Endometrium (tissue), 2 donors: Measurements from ENCODE around the gene FGD6.
A peak's percentile ranks its signal among the peaks of the same experiment; 100 is the strongest.

Experiments
- FAIRE-seq: peaks from 2 replicates; lab custom pipeline; 2012; peaks lifted over from hg19 to GRCh38; lab: Jason Lieb, UNC
- donor health status: control.
- donor health status: control.

The FGD6 gene

DNA sequence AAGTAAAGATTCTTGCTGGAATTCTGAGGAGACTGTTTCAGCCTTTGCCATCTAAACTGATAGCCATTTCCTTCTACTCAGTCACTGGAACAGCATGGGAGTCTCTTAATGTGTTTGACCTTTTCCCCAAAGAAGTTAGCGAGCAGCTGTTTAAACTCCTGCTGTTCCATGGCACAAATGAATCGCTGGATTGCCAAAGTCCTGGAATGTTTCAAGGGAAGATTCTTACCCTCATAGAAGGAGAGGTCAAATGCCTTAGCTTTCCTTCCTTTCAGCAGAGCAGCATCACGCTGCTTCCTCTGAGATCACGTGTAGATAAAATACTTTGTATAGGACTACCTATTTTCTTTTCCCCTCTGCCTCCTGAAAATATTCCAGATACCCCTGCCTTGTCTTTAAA is 133.3 kb downstream of the FGD6 start:
- FAIRE-seq: peak; percentile 78

DNA sequence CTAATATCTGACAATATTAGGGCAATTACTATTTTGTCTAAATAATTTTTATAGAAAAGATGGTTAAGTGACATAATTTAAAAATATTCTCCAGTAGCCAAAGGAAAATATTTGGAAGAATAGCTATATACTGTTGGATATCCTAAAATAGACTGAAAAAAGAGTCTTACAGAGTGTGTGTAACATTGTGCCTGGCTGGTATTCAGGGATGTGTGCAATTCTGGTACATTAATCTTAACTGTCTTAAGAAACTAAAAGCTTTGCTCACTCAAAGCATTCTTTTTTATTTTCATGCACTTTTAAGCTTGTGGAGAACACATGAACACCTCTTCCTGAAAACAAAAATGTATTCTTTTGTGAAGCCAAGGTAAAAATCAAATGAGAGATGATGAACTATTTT is 133.8 kb downstream of the FGD6 start:
- FAIRE-seq: no peak

DNA sequence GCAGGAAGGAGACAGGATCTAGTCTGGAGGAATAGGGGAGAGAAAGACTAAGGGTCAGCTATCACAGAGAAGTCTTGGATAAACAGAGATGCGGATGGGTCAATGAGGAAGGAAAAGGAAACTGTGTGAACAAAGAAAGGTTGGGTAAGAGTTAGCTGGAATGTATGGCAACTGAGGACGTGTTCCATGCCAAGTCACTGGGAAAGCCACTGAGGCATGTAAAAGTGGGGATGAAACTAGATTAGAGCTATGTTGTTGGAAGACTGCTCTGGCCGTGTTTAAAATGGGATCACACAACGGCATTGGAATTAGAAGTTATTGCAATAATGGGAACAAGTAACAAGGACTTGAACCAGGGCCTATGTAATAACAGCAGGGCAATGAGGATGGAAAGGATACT is 139.9 kb downstream of the FGD6 start:
- FAIRE-seq: no peak

DNA sequence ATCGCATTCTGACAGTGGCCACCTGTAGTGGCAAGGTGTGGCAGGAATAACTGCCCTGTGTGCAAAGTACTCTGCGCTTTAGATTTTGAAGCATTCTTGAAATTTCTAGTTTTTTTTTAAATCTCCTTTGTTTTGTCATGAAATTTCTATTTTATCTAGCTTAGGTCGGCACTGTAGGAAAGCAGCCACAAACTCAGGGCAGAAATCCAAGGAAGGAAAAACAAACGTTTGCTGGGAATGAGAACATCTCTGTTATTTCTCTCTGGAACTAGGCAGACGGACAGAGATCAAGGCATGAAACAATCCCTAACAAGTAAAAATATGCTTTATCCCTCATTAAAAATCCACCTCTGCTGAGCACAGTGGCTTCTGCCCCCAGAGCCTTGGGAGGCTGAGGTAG is 142.5 kb downstream of the FGD6 start:
- FAIRE-seq: no peak

DNA sequence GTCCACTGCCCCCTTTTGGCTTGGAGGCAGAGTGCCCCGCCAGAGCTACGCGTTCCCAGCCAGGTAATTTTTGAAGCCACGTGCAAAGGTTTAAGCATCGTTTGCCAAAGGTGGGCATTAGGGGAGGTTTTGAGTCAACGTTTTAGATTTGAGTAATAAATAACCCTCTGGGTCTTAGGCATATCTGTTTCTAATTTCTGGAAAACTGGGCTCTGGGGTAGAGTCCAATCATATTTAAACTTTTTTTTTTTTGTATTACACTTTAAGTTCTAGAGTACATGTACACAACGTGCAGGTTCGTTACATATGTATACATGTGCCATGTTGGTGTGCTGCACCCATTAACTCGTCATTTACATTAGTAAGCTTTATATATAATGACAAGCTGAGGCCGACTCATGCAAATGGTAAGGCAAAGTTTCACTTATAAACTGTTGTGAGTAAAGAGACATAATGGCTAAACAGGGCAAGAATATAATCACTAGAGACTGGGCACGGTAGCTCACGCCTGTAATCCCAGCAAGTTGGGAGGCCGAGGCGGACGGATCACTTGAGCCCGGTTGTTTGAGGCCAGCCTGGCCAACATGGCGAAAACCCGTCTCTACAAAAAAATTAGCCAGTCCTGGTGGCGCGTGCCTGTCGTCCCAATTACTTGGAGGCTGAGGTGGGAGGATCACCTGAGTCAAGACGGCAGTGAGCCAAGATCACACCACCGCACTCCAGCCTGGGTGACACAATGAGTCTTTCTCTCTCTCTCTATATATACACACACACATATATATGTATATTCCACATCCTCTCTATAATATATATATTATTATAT is 143.4 kb downstream of the FGD6 start:
- peak; percentile 84 for FAIRE-seq

DNA sequence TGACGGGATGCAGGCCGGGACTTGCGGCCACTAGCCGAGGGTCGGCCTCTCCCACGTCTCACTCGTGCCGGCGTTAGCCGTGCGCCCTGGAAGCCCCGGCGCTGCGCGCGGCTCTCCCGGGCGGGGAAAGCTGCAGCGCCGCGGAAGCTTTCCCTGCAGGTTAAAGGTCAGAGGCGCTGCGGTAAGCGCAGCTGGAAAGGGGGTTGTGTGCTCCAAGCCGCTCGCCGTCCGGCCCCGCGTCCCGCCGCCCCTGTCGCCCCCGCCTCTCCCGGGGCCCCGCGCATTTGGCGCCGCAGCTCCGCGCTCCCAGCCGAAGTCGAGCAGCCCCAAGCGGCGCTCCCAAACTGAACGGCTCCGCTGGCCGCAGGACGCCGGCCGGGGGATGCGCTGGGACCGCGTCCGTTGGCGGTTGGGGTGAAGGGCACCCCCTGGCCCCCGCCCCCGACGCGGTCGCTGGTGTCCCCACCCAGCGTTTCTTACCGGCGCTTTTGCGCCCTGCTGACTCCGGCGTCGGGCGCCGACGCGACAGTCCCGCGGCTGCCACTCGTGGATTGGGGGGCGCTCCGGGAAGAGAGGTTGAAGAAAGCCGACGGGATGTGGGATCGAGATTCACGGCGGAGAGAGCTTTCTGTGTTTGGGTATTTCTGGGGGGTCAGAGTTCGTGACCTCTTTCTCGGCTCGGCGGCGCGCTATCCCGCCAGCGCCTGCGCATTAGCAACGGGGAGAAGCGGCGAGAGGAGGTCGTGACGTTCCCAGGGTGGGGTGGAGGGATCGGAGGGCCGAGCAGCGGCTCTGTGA is 144.2 kb downstream of the FGD6 start, which contains the start of gene NR2C1:
Gene NR2C1, minus strand, starts transcription at position 719 of the 798 bp plus-strand sequence. CDS start 6,234 bp downstream, outside the sequence.
- no peak for FAIRE-seq

DNA sequence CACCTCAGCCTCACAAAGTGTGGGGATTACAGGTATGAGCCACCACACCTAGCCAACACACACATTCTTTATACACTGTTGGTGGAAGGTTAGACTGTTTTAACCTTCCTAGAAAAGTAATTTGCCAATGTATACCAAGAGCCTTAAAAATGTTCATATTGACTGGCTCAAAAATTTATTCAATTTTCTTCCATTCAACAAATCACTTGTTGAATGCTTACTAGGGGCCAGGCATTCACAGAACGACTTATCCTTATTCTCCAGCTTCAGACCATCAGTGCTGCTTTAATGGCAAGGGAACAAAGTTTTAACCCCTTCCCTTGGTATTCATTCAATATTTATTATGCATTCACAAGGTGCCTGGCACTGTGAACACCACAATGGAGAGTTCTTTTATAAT is 146.9 kb downstream of the FGD6 start:
- FAIRE-seq: no peak

DNA sequence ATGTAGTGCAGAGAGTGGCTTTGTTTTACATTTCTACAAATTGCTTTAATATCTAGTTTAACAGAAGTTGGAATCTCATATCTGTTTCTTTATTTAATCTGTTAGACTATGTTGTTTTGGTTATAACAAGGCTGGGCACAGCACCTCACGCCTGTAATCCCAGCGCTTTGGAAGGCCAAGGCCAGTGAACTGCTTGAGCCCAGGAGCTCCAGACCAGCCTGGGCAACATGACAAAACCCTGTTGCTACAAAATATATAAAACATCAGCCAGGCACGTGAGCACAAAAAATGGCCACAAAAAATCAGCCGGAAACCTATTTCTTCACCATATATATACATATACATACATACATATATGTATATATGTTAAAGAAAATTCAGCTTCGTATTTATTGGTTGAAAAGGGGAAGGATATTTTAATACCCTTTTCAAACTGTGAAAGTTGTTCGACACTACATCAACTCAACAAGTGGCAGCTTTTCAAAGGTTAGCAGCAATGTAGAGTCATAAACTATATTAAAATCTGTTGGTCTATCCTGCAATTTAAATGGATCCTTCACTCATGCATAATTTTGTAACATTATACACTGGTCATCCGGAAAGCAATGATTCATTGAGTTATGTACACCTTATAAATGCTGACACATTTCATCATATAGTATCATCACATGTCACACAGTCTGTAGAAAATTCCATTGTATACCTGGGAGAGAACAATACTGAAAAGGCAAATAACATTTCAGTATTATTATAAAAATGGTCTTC is 151.0 kb downstream of the FGD6 start:
- no peak for FAIRE-seq

DNA sequence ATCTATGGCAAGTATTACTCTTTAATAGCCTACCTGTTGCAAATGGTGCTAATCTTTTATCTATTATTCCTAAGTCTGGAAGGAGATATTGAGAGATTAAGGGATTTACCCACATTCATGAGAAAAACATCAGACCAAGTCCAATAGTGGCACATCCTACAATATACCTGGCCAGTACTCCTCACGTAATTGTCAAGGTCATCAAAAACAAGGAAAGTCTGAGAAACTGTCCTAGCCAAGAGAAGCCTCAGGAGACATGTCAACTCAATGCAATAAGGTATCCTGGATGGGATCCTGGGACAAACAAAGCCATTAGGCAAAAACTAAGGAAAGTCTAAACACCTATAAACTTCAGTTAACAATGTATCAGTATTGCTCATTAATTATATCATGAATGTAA is 156.3 kb downstream of the FGD6 start:
- no peak for FAIRE-seq

DNA sequence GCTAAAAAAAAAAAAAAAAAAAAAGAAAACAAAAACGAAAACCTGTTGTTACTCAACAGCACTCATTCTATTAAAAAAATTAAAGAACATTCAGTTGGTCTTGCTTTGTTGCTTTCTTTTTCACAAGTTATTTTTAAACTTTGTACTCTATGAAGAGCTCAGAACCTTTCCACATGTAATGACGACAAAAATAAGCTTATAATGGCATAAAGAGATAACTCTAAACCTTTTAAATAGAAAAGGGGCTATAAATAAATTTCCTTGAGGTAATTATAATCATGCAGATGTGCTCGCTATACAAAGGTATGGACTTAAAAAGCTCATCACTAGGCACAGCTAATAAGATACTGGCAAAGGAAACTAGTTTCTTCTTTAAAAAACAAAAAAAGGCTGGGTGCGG is 157.3 kb downstream of the FGD6 start:
- FAIRE-seq: no peak

DNA sequence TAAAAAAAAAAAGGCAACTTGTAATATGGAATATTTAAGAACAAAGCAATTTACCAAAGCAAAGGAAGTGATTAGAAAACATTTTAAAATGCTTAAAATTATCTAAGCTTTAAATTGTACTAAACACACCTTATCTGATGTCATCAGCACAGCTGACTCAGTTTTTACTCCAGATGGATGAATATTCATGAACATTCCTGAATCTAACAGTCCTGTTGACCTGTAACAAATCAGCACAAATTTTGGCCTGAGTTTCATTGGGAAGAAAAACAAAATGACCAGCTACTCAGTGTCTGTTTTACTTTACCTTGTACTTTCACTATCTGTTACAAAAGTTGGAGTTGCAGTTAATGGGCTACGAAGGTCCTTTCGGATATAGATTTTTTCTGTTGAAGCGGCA is 159.8 kb downstream of the FGD6 start:
- no peak for FAIRE-seq

DNA sequence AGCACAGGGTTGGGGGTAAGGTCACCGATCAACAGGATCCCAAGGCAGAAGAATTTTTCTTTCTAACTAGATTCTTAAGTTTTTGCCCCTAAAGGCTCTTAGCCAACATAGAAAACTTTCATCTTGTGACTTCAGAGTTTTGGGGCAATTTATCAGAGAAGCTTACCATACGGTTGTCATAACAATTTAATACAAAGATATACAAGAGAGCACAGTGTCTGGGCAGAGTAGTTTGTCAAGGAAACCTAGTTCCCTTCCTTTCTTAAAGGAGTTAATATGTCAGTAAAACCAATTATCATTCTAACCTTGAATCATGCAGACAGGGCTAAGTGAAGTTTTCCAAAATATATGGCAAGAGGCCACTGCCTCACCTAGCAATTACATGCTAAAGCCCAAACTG is 162.2 kb downstream of the FGD6 start:
- no peak for FAIRE-seq

DNA sequence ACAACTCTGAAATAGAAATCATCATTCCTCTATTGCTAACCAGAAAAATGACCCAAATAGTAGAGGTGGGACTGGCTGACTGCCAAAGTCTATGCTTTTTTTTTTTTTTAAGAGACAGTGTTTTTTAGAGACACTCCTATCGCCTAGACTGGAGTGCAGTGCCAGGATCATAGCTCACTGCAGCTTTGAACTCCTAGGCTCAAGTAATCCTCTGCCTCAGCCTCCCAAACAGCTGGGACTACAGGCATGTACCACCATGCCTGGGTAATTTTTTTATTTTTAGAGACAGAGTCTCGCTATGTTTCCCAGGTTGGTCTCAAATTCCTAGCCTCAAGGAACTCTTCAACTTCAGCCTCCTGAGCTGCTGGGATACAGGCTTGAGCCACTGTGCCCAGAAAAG is 163.1 kb downstream of the FGD6 start:
- no peak for FAIRE-seq

DNA sequence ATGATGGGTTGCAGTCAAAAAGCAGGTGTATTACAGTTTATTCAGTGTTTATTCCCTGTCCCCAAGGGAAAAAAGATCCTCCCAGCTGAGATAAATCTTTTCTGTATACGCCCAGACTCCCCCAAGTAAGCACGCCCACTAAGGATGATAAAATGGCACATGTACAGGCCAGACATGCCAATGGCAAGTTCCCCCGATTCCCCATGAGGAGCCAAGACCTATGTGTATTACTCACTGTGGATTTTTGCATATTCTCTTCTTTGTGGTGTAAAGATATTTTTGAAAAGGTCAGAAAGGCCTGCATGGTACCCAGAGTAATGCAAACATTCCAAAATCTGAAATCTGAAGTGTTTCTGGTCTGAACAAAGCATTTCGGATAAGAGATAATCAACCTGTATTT is 166.0 kb downstream of the FGD6 start:
- no peak for FAIRE-seq

DNA sequence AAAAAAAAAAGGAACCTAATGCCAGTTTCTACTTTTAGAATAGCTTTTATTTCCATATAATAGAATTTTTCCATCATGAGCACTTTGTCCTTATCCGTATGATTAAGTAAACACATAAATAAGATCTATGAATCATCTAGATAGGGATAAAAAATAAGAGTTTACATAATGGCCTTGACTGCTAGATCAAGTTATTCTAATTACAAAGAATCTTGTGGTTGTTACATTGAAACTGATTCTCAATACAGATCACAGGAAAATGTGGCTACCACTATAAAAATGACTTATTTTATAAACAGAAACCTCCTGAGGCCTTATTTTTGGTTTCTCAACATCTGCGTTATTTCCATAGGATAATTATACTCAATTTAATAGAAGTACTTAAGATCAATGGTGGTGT is 179.4 kb downstream of the FGD6 start:
- FAIRE-seq: no peak

DNA sequence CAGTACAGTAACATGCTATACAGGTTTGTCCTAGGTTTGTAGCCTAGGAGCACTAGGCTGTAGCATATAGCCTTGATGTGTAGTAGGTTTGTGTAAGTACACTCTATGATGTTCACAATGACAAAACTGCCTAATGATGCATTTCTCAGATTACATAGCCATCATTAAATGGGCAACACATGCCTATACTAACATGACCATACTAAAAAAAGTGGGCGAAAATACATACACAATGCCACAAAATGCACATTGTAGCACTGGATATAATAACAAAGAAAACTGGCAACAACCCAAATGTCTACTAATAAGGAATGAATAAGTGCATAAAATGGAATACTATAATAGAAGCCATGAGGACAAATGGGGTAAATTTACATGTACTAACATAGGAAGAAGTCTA is 182.5 kb downstream of the FGD6 start:
- FAIRE-seq: no peak
